ENCODE data around the gene C17orf58. TPM values are rescaled to one million over a fixed set of nuclear protein-coding genes. Genes with fewer than 3 reads are reported as not detected.
A peak's percentile ranks its signal among the peaks of the same experiment; 100 is the strongest.

Gene C17orf58
- total and polyA plus RNA-seq, 9 of the 15 experiments (the other 6 are each of a cell fraction or from before 2014, with no cell fraction given), result 8.6 to 37.4 (median 27.6) TPM

DNA sequence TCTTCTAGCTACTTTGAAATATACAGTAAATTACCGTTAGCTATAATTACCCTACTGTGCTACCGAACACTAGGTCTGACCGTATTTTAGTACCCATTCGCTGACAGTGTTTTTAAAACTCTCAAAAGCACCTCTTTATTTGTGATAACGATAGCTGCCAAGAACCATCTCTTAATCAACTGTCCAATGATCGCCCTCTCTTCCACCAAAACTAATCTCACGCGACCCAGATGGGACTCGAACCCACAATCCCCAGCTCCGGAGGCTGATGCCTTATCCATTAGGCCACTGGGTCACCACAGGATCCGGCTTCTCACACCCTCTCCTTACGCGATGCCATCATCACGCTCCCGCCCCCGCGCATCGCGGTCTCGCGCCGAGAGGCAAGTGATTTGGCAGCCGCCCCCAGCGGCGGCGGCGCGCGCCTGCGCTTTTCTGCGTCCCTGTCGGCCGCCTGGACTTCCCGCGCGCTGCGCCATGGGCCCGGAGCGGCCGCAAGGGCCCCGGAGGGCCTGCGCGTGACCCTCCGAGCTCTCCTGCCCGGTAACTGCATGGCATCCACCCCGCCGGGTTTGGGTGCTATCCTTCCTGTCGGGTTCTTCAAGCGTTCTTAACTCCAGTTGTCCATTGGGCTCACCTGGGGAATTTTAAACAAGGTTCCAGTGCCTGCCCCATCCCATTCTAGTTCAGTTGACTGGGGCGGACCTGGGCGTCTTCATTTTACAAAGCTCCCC is 23.6 kb upstream of the C17orf58 start (continued):
- TF ChIP-seq SLC30A9 (CRISPR knock-in tag; IDR thresholded peaks at IDR 0.05), result no peak
- no peak for TF ChIP-seq NR1H2 (CRISPR knock-in tag; IDR thresholded peaks at IDR 0.05)
- no peak for TF ChIP-seq ZNF583 (CRISPR knock-in tag; IDR thresholded peaks at IDR 0.05)
- peak; percentile 83 for TF ChIP-seq ETV5 (CRISPR knock-in tag; IDR thresholded peaks at IDR 0.05; ENCODE audit: low read depth)
- no peak for TF ChIP-seq MTA2 (IDR thresholded peaks at IDR 0.05; ENCODE audit: low read depth)
- 0 out of 2 replicates have a peak, but pooled peaks have one; percentile 13 for TF ChIP-seq TCF7 (IDR thresholded peaks at IDR 0.05; ENCODE audit: borderline replicate concordance)
- TF ChIP-seq, protein P1, sequence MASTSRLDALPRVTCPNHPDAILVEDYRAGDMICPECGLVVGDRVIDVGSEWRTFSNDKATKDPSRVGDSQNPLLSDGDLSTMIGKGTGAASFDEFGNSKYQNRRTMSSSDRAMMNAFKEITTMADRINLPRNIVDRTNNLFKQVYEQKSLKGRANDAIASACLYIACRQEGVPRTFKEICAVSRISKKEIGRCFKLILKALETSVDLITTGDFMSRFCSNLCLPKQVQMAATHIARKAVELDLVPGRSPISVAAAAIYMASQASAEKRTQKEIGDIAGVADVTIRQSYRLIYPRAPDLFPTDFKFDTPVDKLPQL (IDR thresholded peaks at IDR 0.05; ENCODE audit: extremely low read depth, insufficient read length), result no peak
- TF ChIP-seq SAP30 (IDR thresholded peaks at IDR 0.05; ENCODE audit: borderline replicate concordance, insufficient read depth, low read depth, low read length, poor library complexity, severe bottlenecking), result no peak
- peak; percentile 90 for TF ChIP-seq ZKSCAN1 (IDR thresholded peaks at IDR 0.05; ENCODE audit: low read depth, low read length)
- TF ChIP-seq ZNF668 (CRISPR knock-in tag; IDR thresholded peaks at IDR 0.05), result 0 out of 2 replicates have a peak, but pooled peaks have one; percentile 5
- TF ChIP-seq EP400 (IDR thresholded peaks at IDR 0.05), result peak; percentile 62
- TF ChIP-seq, protein P2, sequence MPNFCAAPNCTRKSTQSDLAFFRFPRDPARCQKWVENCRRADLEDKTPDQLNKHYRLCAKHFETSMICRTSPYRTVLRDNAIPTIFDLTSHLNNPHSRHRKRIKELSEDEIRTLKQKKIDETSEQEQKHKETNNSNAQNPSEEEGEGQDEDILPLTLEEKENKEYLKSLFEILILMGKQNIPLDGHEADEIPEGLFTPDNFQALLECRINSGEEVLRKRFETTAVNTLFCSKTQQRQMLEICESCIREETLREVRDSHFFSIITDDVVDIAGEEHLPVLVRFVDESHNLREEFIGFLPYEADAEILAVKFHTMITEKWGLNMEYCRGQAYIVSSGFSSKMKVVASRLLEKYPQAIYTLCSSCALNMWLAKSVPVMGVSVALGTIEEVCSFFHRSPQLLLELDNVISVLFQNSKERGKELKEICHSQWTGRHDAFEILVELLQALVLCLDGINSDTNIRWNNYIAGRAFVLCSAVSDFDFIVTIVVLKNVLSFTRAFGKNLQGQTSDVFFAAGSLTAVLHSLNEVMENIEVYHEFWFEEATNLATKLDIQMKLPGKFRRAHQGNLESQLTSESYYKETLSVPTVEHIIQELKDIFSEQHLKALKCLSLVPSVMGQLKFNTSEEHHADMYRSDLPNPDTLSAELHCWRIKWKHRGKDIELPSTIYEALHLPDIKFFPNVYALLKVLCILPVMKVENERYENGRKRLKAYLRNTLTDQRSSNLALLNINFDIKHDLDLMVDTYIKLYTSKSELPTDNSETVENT (CRISPR knock-in tag; IDR thresholded peaks at IDR 0.05), result peak; percentile 85
- TF ChIP-seq POLR3A (IDR thresholded peaks at IDR 0.05; ENCODE audit: borderline replicate concordance, extremely low read depth, insufficient read depth, insufficient read length), result peak; percentile 94
- TF ChIP-seq BRCA1 (IDR thresholded peaks at IDR 0.05), result no peak
- no peak for TF ChIP-seq BRCA1 (CRISPR knock-in tag; IDR thresholded peaks at IDR 0.05)
- TF ChIP-seq ZNF354B (CRISPR knock-in tag; IDR thresholded peaks at IDR 0.05), result no peak
- TF ChIP-seq ZNF23 (CRISPR knock-in tag; IDR thresholded peaks at IDR 0.05), result no peak
- 0 out of 2 replicates have a peak, but pooled peaks have one; percentile 17 for TF ChIP-seq PHB2 (IDR thresholded peaks at IDR 0.05; ENCODE audit: low read depth)
- peak; percentile 34; the same call in 1 of the 2 replicates for TF ChIP-seq GABPA (tag; conservative IDR thresholded peaks at IDR 0.05; ENCODE audit: low read depth)
- TF ChIP-seq, protein P3, sequence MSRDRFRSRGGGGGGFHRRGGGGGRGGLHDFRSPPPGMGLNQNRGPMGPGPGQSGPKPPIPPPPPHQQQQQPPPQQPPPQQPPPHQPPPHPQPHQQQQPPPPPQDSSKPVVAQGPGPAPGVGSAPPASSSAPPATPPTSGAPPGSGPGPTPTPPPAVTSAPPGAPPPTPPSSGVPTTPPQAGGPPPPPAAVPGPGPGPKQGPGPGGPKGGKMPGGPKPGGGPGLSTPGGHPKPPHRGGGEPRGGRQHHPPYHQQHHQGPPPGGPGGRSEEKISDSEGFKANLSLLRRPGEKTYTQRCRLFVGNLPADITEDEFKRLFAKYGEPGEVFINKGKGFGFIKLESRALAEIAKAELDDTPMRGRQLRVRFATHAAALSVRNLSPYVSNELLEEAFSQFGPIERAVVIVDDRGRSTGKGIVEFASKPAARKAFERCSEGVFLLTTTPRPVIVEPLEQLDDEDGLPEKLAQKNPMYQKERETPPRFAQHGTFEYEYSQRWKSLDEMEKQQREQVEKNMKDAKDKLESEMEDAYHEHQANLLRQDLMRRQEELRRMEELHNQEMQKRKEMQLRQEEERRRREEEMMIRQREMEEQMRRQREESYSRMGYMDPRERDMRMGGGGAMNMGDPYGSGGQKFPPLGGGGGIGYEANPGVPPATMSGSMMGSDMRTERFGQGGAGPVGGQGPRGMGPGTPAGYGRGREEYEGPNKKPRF (IDR thresholded peaks at IDR 0.05; ENCODE audit: low read depth, low read length), result no peak
- peak; percentile 68 for TF ChIP-seq TAF1 (IDR thresholded peaks at IDR 0.05; ENCODE audit: control insufficient read depth, extremely low read depth, insufficient read depth, low read length, severe bottlenecking)
- TF ChIP-seq CBFA2T3 (IDR thresholded peaks at IDR 0.05), result peak; percentile 50
- peak; percentile 96 for TF ChIP-seq L3MBTL2 (IDR thresholded peaks at IDR 0.05)
- no peak for TF ChIP-seq ZNF311 (CRISPR knock-in tag; IDR thresholded peaks at IDR 0.05)
- no peak for TF ChIP-seq ZNF408 (CRISPR knock-in tag; IDR thresholded peaks at IDR 0.05; ENCODE audit: low read depth)
- TF ChIP-seq HNRNPH1 (optimal IDR thresholded peaks at IDR 0.05; ENCODE audit: low read depth, low read length), result no peak
